T1000 (cell line): ENCODE measurements around the gene C17orf67.
A peak's percentile ranks its signal among the peaks of the same experiment; 100 is the strongest.

Experiments
- DNase-seq: peaks from one replicate; lab custom pipeline; 2025; ENCODE audit warnings: mixed read lengths; lab: John Stamatoyannopoulos, UW

Gene C17orf67

GRCh38 chr17:56808503-56808902 is 25.2 kb downstream of the C17orf67 start:
- DNase-seq: no peak

- DNase-seq: no peak
These were observed 26.0 kb downstream of the C17orf67 start for GRCh38 chr17:56807723-56808122.

GRCh38 chr17:56806949-56807348 is 26.8 kb downstream of the C17orf67 start:
- DNase-seq: no peak

- DNase-seq: no peak
These were observed 29.3 kb downstream of the C17orf67 start for GRCh38 chr17:56804454-56804853.

GRCh38 chr17:56803071-56803470 is 30.6 kb downstream of the C17orf67 start:
- no peak for DNase-seq

GRCh38 chr17:56801459-56802178 is 32.1 kb downstream of the C17orf67 start:
- no peak for DNase-seq

GRCh38 chr17:56798916-56799315 is 34.8 kb downstream of the C17orf67 start:
- DNase-seq: no peak

GRCh38 chr17:56796536-56796935 is 37.2 kb downstream of the C17orf67 start:
- DNase-seq: no peak

- no peak for DNase-seq
These were observed 38.4 kb downstream of the C17orf67 start for GRCh38 chr17:56795221-56795865.

- DNase-seq: no peak
These were observed 39.8 kb downstream of the C17orf67 start for GRCh38 chr17:56793957-56794356.

GRCh38 chr17:56793531-56793930 is 40.2 kb downstream of the C17orf67 start:
- no peak for DNase-seq

GRCh38 chr17:56792267-56792666 is 41.5 kb downstream of the C17orf67 start:
- no peak for DNase-seq

- DNase-seq: peak; percentile 49
These were observed 46.7 kb downstream of the C17orf67 start for GRCh38 chr17:56786989-56787482.

- DNase-seq: no peak
These were observed 47.6 kb downstream of the C17orf67 start for GRCh38 chr17:56785997-56786680.

GRCh38 chr17:56785405-56785804 is 48.3 kb downstream of the C17orf67 start:
- no peak for DNase-seq

- DNase-seq: no peak
These were observed 51.4 kb downstream of the C17orf67 start for GRCh38 chr17:56782338-56782737.

- DNase-seq: no peak
These were observed 51.8 kb downstream of the C17orf67 start for GRCh38 chr17:56781906-56782305.

GRCh38 chr17:56779898-56780777 is 53.6 kb downstream of the C17orf67 start:
- peak; percentile 69 for DNase-seq

- no peak for DNase-seq
These were observed 54.4 kb downstream of the C17orf67 start for GRCh38 chr17:56779322-56779721.

GRCh38 chr17:56778898-56779297 is 54.8 kb downstream of the C17orf67 start:
- no peak for DNase-seq

GRCh38 chr17:56777859-56778258 is 55.9 kb downstream of the C17orf67 start:
- DNase-seq: no peak

GRCh38 chr17:56774650-56775049 is 59.1 kb downstream of the C17orf67 start:
- no peak for DNase-seq
